ENCODE data around the gene LIMS1.
"Not testable (repeated sequence)": the region's sequence is repeated elsewhere in the genome, so short reads cannot be mapped to it uniquely, and the experiment has no call there.

Gene LIMS1

DNA sequence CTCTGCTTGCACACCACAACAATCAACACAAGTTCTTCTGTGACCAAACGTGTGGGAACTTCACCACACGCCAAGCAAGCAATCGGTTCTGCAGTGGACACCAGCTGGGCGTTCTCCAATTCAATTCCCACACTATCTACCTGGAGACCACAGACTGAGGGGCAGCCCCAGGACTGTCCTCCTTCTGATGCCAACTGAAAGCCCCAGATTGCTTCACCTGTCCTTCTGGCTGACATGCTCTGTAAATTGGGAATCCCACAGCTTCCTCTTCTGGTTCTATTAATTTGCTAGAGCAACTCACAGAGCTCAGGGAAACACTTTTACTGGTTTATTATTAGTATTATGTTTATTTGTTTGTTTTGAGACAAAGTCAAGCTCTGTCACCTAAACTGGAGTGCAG lies 131.7 kb downstream of the LIMS1 start:
- H3K4me2 ChIP-seq (ENCODE audit: low read length); H3K27ac ChIP-seq (ENCODE audit: low read length); H3K27me3 ChIP-seq (ENCODE audit: low read depth, low read length); H3K9ac ChIP-seq (ENCODE audit: low read length); H3K9me3 ChIP-seq (ENCODE audit: insufficient read depth, low read length); H3K79me2 ChIP-seq (ENCODE audit: low read length); H3K4me3 ChIP-seq (ENCODE audit: low read length); H3K36me3 ChIP-seq (replicated peaks; ENCODE audit: low read depth, low read length); H2AFZ ChIP-seq (ENCODE audit: low read depth, low read length); H4K20me1 ChIP-seq (ENCODE audit: insufficient read depth, low read length): not testable (repeated sequence)
- H3K4me1 ChIP-seq (ENCODE audit: low read length), result peaks cover 16% of the 10 kb centered on the region

DNA sequence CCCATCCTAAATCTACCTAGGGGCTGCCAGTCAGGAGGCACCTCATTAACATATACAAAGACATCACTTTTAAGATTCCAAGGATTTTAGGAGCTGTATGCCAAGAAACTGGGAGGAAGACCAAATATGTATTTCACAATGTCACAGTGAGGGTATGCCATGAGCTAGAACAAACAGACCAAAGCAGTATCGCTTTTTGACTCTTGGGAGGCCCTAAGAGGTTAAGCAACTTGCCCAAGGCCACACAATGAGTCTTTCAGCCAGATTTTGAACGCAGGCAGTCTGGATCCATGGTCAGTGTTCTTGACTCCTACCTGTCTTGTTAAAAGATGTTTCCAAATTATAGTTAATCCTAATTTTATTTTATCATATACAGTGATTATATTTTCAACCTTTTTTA lies 132.9 kb downstream of the LIMS1 start:
- H3K79me2 ChIP-seq (ENCODE audit: low read length); H3K9me3 ChIP-seq (ENCODE audit: insufficient read depth, low read length); H4K20me1 ChIP-seq (ENCODE audit: insufficient read depth, low read length); H2AFZ ChIP-seq (ENCODE audit: low read depth, low read length); H3K4me2 ChIP-seq (ENCODE audit: low read length); H3K4me3 ChIP-seq (ENCODE audit: low read length); H3K27ac ChIP-seq (ENCODE audit: low read length); H3K36me3 ChIP-seq (replicated peaks; ENCODE audit: low read depth, low read length); H3K27me3 ChIP-seq (ENCODE audit: low read depth, low read length); H3K4me1 ChIP-seq (ENCODE audit: low read length); H3K9ac ChIP-seq (ENCODE audit: low read length): not testable (repeated sequence)

DNA sequence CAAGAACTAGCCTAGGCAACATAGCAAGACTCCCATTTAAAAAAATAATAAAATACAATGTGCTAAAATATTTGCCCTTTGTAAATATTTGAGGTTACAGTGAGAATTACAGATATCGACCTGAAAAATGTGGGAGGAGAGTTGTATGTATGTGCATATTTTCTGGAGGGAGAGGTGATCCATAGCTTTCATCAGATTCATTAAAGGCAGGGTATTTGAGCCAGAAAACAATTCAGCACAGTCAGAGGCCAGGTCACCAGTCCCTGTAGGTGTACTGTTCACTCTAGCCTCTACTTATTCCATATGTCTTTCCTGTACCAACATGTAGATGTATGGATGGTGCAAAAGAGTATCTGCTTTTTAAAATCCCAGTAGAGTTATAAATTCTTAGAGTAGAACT lies 136.0 kb downstream of the LIMS1 start:
- not testable (repeated sequence) for H3K27me3 ChIP-seq (ENCODE audit: low read depth, low read length); H3K9me3 ChIP-seq (ENCODE audit: insufficient read depth, low read length); H3K4me3 ChIP-seq (ENCODE audit: low read length); H3K9ac ChIP-seq (ENCODE audit: low read length); H2AFZ ChIP-seq (ENCODE audit: low read depth, low read length); H3K27ac ChIP-seq (ENCODE audit: low read length); H4K20me1 ChIP-seq (ENCODE audit: insufficient read depth, low read length); H3K36me3 ChIP-seq (replicated peaks; ENCODE audit: low read depth, low read length); H3K79me2 ChIP-seq (ENCODE audit: low read length); H3K4me2 ChIP-seq (ENCODE audit: low read length); H3K4me1 ChIP-seq (ENCODE audit: low read length)

DNA sequence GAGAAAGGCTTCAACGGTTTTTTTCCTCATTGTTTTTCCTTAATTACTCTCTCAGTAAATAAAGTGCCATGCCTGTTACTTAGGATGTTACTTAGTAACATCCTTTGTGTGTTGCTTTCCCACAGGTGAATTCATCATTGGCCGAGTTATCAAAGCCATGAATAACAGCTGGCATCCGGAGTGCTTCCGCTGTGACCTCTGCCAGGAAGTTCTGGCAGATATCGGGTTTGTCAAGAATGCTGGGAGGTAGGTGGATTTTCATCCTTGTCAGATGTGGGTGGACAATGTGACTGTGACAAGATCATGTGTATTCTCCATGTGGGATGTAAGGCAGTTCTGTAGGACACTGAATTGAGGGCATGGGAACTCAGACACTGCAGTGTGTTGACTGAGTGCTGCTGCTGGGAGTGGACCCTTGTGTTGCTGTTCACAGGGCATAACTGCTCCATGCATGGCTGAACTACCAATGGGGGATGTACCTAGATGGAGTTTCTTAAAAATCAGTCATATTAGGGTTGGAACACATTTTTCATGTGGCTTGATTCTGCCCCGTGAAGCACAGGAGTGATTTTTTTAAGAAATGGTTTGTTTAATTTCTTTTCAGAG lies 138.0 kb downstream of the LIMS1 start:
- H3K4me1 ChIP-seq (ENCODE audit: low read length); H3K27ac ChIP-seq (ENCODE audit: low read length); H3K27me3 ChIP-seq (ENCODE audit: low read depth, low read length); H3K9ac ChIP-seq (ENCODE audit: low read length); H3K9me3 ChIP-seq (ENCODE audit: insufficient read depth, low read length); H4K20me1 ChIP-seq (ENCODE audit: insufficient read depth, low read length); H3K4me2 ChIP-seq (ENCODE audit: low read length); H3K4me3 ChIP-seq (ENCODE audit: low read length); H2AFZ ChIP-seq (ENCODE audit: low read depth, low read length); H3K36me3 ChIP-seq (replicated peaks; ENCODE audit: low read depth, low read length); H3K79me2 ChIP-seq (ENCODE audit: low read length): not testable (repeated sequence)

DNA sequence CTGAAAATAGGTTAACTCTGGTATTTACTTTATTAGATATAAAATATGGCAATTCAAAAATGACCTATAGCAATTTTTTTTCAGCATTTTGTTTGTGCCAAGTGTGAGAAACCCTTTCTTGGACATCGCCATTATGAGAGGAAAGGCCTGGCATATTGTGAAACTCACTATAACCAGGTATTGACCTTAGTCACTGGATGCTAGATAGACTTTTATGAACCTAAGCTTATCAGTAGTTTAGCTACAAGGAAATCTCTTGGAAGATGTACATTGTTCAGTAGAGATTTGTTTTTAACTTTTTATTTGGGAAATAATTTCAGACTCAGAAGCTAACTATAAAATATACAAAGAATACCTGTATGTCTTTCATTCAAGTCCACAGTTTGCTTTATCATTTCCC lies 142.3 kb downstream of the LIMS1 start:
- not testable (repeated sequence) for H3K36me3 ChIP-seq (replicated peaks; ENCODE audit: low read depth, low read length)

DNA sequence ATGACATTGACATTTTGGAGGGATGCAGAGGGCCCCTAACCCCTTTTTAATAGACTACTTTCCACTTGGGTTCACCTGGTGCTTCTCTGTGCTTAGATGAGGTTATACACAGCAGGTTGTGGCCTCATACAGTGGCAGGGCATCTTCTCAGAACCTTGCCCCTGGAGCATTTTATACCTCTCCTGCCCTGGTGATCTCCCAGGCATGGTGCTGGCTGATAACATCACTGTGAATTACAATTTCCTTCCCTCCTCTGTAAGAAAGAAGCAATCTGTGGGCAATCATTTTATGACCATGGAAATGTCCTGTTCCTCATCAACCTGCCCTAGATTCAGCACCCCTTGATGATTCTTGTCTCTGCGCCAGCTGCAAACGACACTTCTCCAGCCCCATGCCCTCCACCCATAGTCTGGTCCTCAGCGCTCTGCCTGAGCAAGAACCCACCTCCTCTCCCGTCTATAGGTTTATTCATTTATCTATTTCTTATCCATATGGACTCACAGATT lies 143.0 kb downstream of the LIMS1 start:
- H4K20me1 ChIP-seq (ENCODE audit: insufficient read depth, low read length); H3K27me3 ChIP-seq (ENCODE audit: low read depth, low read length); H3K4me1 ChIP-seq (ENCODE audit: low read length); H2AFZ ChIP-seq (ENCODE audit: low read depth, low read length); H3K9me3 ChIP-seq (ENCODE audit: insufficient read depth, low read length); H3K36me3 ChIP-seq (replicated peaks; ENCODE audit: low read depth, low read length); H3K9ac ChIP-seq (ENCODE audit: low read length); H3K4me2 ChIP-seq (ENCODE audit: low read length); H3K27ac ChIP-seq (ENCODE audit: low read length); H3K79me2 ChIP-seq (ENCODE audit: low read length); H3K4me3 ChIP-seq (ENCODE audit: low read length): not testable (repeated sequence)

More for the DNA sequence above, 142.3 kb downstream of the LIMS1 start:
- not testable (repeated sequence) for H3K4me3 ChIP-seq (ENCODE audit: low read length); H3K27me3 ChIP-seq (ENCODE audit: low read depth, low read length); H3K9me3 ChIP-seq (ENCODE audit: insufficient read depth, low read length); H3K4me2 ChIP-seq (ENCODE audit: low read length); H3K4me1 ChIP-seq (ENCODE audit: low read length); H4K20me1 ChIP-seq (ENCODE audit: insufficient read depth, low read length); H3K9ac ChIP-seq (ENCODE audit: low read length); H3K79me2 ChIP-seq (ENCODE audit: low read length); H3K27ac ChIP-seq (ENCODE audit: low read length); H2AFZ ChIP-seq (ENCODE audit: low read depth, low read length)

DNA sequence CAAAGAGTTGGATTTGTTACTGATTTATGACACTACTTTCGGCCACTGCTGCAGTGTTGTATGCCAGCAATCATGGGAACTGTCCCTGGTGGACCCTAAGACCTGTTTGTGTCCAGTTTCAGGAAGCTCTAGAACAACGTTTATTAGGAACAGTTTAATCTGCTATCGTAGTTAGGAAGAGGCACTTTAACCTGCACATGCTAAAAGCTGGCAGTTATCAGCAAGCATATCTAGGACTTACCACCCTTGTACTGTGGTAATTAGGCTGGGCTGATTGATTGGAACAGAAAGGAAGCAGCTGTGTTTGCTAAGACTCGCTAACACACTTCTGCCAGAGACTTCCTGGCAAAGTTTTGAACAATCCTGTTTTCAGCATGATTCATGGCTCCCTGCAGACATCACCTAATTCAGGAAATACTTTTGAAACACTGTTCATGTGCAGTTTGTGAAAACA lies 144.0 kb downstream of the LIMS1 start:
- not testable (repeated sequence) for H3K27me3 ChIP-seq (ENCODE audit: low read depth, low read length); H2AFZ ChIP-seq (ENCODE audit: low read depth, low read length); H3K9me3 ChIP-seq (ENCODE audit: insufficient read depth, low read length); H3K4me1 ChIP-seq (ENCODE audit: low read length); H3K27ac ChIP-seq (ENCODE audit: low read length); H4K20me1 ChIP-seq (ENCODE audit: insufficient read depth, low read length); H3K4me3 ChIP-seq (ENCODE audit: low read length); H3K4me2 ChIP-seq (ENCODE audit: low read length); H3K9ac ChIP-seq (ENCODE audit: low read length); H3K36me3 ChIP-seq (replicated peaks; ENCODE audit: low read depth, low read length); H3K79me2 ChIP-seq (ENCODE audit: low read length)

DNA sequence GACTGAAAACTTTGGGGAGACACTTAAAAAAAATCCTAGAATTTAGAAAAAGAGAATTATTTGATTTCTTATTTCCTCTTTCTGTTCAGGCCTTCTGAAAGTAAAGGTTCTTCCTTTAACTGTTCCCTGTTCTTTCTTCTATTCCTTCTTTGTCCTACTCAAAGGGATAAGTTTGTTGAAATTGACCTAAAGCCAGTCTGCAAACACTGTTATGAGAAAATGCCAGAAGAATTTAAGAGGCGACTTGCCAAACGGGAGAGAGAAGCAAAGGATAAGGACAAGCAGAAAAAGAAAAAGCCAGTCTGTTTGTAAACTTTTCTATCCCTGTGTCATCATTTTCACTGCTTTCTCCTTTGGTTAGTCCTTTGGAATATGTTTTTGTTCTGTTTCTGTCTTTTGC lies 146.5 kb downstream of the LIMS1 start:
- not testable (repeated sequence) for H3K27me3 ChIP-seq (ENCODE audit: low read depth, low read length); H3K9me3 ChIP-seq (ENCODE audit: insufficient read depth, low read length); H3K4me1 ChIP-seq (ENCODE audit: low read length); H3K9ac ChIP-seq (ENCODE audit: low read length); H3K27ac ChIP-seq (ENCODE audit: low read length); H4K20me1 ChIP-seq (ENCODE audit: insufficient read depth, low read length); H3K36me3 ChIP-seq (replicated peaks; ENCODE audit: low read depth, low read length); H3K4me3 ChIP-seq (ENCODE audit: low read length); H3K79me2 ChIP-seq (ENCODE audit: low read length); H2AFZ ChIP-seq (ENCODE audit: low read depth, low read length); H3K4me2 ChIP-seq (ENCODE audit: low read length)

DNA sequence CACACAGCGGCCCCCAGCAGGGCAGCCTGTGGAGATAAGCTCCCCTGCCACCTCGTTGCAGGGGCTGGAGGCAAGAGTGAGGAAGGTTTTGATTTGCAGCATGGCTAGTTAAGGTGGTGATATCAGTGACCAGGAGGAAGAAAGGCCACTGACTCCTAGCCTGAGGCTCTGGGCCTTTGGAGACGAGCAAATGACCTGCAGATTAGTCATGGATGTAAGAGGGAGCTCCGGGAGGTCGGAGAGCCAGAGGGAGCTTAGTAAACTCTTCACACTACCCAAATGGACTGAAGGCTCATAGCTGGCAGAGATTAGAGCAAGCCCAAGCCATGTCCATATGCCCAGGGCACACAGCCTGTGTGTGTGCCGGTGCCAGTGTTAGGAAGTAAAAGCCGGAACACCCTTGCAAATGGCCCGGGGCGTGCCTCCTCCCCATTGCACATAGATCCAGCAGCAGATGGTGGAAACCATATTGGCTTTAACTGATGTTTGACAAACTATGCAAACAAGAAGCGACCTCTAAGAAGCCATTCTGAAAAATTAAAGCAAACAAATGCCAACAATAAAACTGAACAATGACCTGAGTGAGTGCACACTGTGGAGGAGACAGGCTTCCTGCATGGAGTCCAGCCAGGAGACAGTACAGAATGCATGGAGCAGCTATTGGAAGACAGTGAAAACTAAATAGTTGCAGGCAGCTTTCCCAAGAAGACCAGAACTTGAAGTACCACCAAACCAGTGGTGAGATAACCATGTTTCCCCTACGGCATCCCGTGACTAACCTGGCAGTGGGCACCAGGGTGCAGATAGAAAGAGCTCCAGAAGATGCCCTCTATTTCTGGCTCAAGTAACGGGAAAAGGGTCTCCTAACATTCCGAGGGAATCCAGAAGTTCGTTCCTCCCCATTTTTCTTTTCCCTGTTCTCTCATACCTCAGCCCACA lies 154.8 kb downstream of the LIMS1 start:
- not testable (repeated sequence) for H3K4me1 ChIP-seq (ENCODE audit: low read length); H4K20me1 ChIP-seq (ENCODE audit: insufficient read depth, low read length); H3K79me2 ChIP-seq (ENCODE audit: low read length); H3K27ac ChIP-seq (ENCODE audit: low read length); H3K9ac ChIP-seq (ENCODE audit: low read length); H3K4me2 ChIP-seq (ENCODE audit: low read length); H3K27me3 ChIP-seq (ENCODE audit: low read depth, low read length); H3K36me3 ChIP-seq (replicated peaks; ENCODE audit: low read depth, low read length); H2AFZ ChIP-seq (ENCODE audit: low read depth, low read length); H3K9me3 ChIP-seq (ENCODE audit: insufficient read depth, low read length); H3K4me3 ChIP-seq (ENCODE audit: low read length)
